Fibroblast of lung (primary cell): ENCODE data around the gene APAF1. TPM values are rescaled to one million over a fixed set of nuclear protein-coding genes. Genes with fewer than 3 reads are reported as not detected.

ENCODE experiments used
- DNase-seq, 2 donors: peaks; one replicate each; pipeline versions ENCODE4 v3.0.0 to v3.0.0-alpha.2; 2010; ENCODE audit warnings: low read depth in 2 of 2
- H2AFZ ChIP-seq: 2 replicates; pipeline ENCODE4 v1.5.1; 2012; ENCODE audit warnings: low read length, control low read depth, inconsistent platforms
- H3K27ac ChIP-seq: 2 replicates; pipeline ENCODE4 v1.5.1; 2011; ENCODE audit warnings: low read length, control low read depth; ENCODE audit not compliant: insufficient read depth
- H3K27me3 ChIP-seq: 2 replicates; pipeline ENCODE4 v1.5.1; 2011; ENCODE audit warnings: mild to moderate bottlenecking, low read length; ENCODE audit not compliant: control insufficient read depth, insufficient read depth
- H3K36me3 ChIP-seq: 2 replicates; pipeline ENCODE4 v1.5.1; 2011; ENCODE audit warnings: low read length; ENCODE audit not compliant: control insufficient read depth, insufficient read depth
- H3K4me1 ChIP-seq: 2 replicates; pipeline ENCODE4 v1.5.1; 2011; ENCODE audit warnings: low read length; ENCODE audit not compliant: control insufficient read depth, insufficient read depth; ENCODE audit errors: extremely low read depth
- H3K4me2 ChIP-seq: 2 replicates; pipeline ENCODE4 v1.5.1; 2011; ENCODE audit warnings: low read length, control low read depth; ENCODE audit not compliant: insufficient read depth; ENCODE audit errors: extremely low read depth
- H3K4me3 ChIP-seq, 4 experiments: fragments of 200-600 bp in 1 of 4; sonication (generic) in 1 of 4; replicated peaks in 1 of 4; 2 replicates each; pipeline ENCODE4 v1.5.1; 2011 to 2016; ENCODE audit warnings: low read length in 4 of 4, low read depth in 3 of 4, mild to moderate bottlenecking in 3 of 4, control low read depth in 2 of 4, inconsistent platforms in 1 of 4, mixed read lengths in 1 of 4; ENCODE audit not compliant: insufficient read depth in 1 of 4; ENCODE audit errors: control extremely low read depth in 1 of 4
- H3K79me2 ChIP-seq: 2 replicates; pipeline ENCODE4 v1.5.1; 2012; ENCODE audit warnings: mild to moderate bottlenecking, low read length, inconsistent platforms; ENCODE audit not compliant: control insufficient read depth, insufficient read depth
- H3K9ac ChIP-seq: 2 replicates; pipeline ENCODE4 v1.5.1; 2011; ENCODE audit warnings: mild to moderate bottlenecking, low read length, control low read depth; ENCODE audit not compliant: insufficient read depth
- H3K9me3 ChIP-seq: 2 replicates; pipeline ENCODE4 v1.5.1; 2012; ENCODE audit warnings: low read depth, low read length; ENCODE audit not compliant: control insufficient read depth, insufficient read depth
- H4K20me1 ChIP-seq: 2 replicates; pipeline ENCODE4 v1.5.1; 2011; ENCODE audit warnings: low read length; ENCODE audit not compliant: control insufficient read depth, insufficient read depth; ENCODE audit errors: extremely low read depth
- EZH2 ChIP-seq: IDR thresholded peaks from 2 replicates; pipeline ENCODE4 v1.5.1; 2012; ENCODE audit warnings: low read length, control low read depth, mild to moderate bottlenecking; ENCODE audit errors: missing control alignments
- polyA plus RNA-seq, 2 donors: library from polyadenylated mRNA; depleted of rRNA in 1 of 2; stranded (reverse) in 1 of 2; unstranded in 1 of 2; fragments of >200 nt; gene quantifications; 2 replicates each; pipeline ENCODE4 v1.2.1, GENCODE V29; 2011 to 2012; ENCODE audit warnings: missing spikeins in 1 of 2
- total RNA-seq: library from RNA; depleted of rRNA; stranded (reverse); fragments of >200 nt; gene quantifications from 2 replicates; pipeline ENCODE4 v1.2.1, GENCODE V29; 2014
- TF ChIP-seq, protein P1 (sequence below), 2 donors: IDR thresholded peaks in 1 of 2; conservative IDR thresholded peaks in 1 of 2; 1 replicate in 1 of 2; 2 replicates in 1 of 2; pipeline ENCODE4 v1.5.1; 2011 to 2012; ENCODE audit warnings: low read length in 2 of 2, control low read depth in 1 of 2, inconsistent platforms in 1 of 2, low read depth in 1 of 2, mild to moderate bottlenecking in 1 of 2

Gene APAF1
- total and polyA plus RNA-seq, 2 donors (not counting 1 experiment from before 2014, with no cell fraction given): 13.6 to 23.3 TPM

DNA sequence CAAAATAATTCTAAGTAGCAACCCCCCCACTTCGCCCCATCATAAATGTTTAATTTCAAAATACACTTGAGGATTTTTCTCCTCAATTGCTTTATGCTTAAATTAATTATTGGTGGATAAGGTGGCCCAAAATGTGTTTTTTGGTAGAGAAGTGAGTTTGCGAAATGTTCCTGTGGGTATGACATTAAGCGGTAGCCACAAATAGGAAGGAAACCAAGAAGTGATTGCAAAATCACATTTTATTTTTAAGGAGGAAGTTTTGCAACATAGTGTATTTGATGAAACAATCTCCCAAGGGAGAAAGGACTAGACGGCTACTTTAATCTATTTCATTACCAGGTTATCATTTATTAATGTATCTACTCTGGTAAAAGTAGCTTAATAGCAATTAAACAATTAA lies 26.1 kb upstream of the APAF1 start:
- H3K36me3 ChIP-seq: no peaks in the 10 kb centered on the region
- H3K4me1 ChIP-seq: no peaks in the 10 kb centered on the region
- peak in 1 of 2 donors; percentile 84 for DNase-seq
- no peak for TF ChIP-seq EZH2
- TF ChIP-seq, protein P1, sequence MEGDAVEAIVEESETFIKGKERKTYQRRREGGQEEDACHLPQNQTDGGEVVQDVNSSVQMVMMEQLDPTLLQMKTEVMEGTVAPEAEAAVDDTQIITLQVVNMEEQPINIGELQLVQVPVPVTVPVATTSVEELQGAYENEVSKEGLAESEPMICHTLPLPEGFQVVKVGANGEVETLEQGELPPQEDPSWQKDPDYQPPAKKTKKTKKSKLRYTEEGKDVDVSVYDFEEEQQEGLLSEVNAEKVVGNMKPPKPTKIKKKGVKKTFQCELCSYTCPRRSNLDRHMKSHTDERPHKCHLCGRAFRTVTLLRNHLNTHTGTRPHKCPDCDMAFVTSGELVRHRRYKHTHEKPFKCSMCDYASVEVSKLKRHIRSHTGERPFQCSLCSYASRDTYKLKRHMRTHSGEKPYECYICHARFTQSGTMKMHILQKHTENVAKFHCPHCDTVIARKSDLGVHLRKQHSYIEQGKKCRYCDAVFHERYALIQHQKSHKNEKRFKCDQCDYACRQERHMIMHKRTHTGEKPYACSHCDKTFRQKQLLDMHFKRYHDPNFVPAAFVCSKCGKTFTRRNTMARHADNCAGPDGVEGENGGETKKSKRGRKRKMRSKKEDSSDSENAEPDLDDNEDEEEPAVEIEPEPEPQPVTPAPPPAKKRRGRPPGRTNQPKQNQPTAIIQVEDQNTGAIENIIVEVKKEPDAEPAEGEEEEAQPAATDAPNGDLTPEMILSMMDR (conservative IDR thresholded peaks at IDR 0.05 in 1 of 2, IDR thresholded peaks at IDR 0.05 in 1 of 2; ENCODE audit: low read depth in 1 of 2, low read length in 2 of 2): no peak
- H3K27ac ChIP-seq: no peak overlapping the region
- H3K79me2 ChIP-seq: no peaks in the 10 kb centered on the region
- H3K4me2 ChIP-seq: no peak overlapping the region
- H3K27me3 ChIP-seq: no peaks in the 10 kb centered on the region
- H3K9ac ChIP-seq: no peak overlapping the region
- H4K20me1 ChIP-seq: no peaks in the 10 kb centered on the region
- no peak overlapping the region for H3K4me3 ChIP-seq
- H2AFZ ChIP-seq: no peak overlapping the region
- no peaks in the 10 kb centered on the region for H3K9me3 ChIP-seq

DNA sequence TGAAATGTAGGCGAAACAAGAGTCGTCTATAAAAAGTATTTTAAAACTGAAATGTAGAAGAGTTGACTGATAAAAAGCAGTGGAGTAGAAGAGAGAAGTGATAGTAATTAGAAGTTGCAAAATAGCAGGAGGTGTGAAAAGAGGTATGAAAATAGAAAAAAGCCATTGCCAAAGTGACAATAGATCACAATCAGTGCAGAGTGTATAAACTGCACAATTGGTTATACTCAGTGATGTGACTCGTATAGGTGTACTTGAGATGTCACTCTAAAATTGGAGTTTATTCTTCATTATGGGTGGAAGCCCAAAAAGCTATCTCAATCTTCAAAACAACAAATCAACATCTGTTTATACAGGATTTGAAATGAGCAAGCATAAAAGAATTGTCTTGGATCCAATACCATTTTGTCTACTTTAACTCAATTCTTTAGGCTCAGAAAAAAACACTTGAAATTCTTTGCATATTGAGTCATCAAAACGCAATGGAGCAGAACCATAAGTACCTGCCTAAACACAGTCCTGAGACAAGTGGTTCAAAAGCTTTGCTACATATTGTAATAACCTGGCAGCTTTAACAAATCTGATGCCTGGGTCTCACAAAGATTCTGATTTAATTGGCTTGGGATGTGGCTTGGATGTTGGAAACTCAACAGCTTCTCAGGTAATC lies 9.3 kb upstream of the APAF1 start:
- no peak overlapping the region for H3K27ac ChIP-seq
- H3K4me2 ChIP-seq: no peak overlapping the region
- no peaks in the 10 kb centered on the region for H4K20me1 ChIP-seq
- H3K4me1 ChIP-seq: peaks cover 4% of the 10 kb centered on the region
- peaks cover 55% of the 10 kb centered on the region for H3K79me2 ChIP-seq
- H3K9me3 ChIP-seq: no peaks in the 10 kb centered on the region
- H3K9ac ChIP-seq: no peak overlapping the region
- H3K36me3 ChIP-seq: peaks cover 2% of the 10 kb centered on the region
- TF ChIP-seq EZH2: no peak
- TF ChIP-seq, protein P1 (conservative IDR thresholded peaks at IDR 0.05 in 1 of 2, IDR thresholded peaks at IDR 0.05 in 1 of 2; ENCODE audit: low read depth in 1 of 2, low read length in 2 of 2): no peak
- no peaks in the 10 kb centered on the region for H3K27me3 ChIP-seq
- DNase-seq: peak; percentile 47 to 89
- no peak overlapping the region for H3K4me3 ChIP-seq
- H2AFZ ChIP-seq: no peak overlapping the region

DNA sequence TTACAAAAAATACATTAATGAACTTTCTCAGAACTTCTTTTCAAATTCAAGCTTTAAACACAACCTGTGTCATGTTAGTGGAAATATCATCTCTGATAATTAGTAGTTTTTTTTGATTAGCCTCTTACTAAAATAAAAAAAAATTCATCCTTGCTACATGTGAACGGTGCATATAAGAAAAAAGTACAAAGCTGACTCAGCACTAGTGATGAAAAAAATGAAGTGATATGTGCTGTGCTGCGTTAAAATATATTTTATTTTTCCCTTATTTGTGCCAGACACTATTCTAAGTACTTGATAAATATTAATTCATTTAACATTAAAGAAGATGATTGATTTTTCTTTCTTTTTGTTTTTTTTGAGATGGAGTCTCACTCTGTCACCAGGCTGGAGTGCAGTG lies 8.0 kb upstream of the APAF1 start:
- no peaks in the 10 kb centered on the region for H3K9me3 ChIP-seq
- H4K20me1 ChIP-seq: no peaks in the 10 kb centered on the region
- no peak overlapping the region for H3K27ac ChIP-seq
- H3K4me2 ChIP-seq: no peak overlapping the region
- H3K4me3 ChIP-seq: no peak overlapping the region
- H3K79me2 ChIP-seq: peaks cover 68% of the 10 kb centered on the region
- H2AFZ ChIP-seq: no peak overlapping the region
- no peak for DNase-seq
- H3K4me1 ChIP-seq: peaks cover 4% of the 10 kb centered on the region
- TF ChIP-seq EZH2: no peak
- TF ChIP-seq, protein P1 (conservative IDR thresholded peaks at IDR 0.05 in 1 of 2, IDR thresholded peaks at IDR 0.05 in 1 of 2; ENCODE audit: low read depth in 1 of 2, low read length in 2 of 2): no peak
- no peak overlapping the region for H3K9ac ChIP-seq
- H3K27me3 ChIP-seq: no peaks in the 10 kb centered on the region
- H3K36me3 ChIP-seq: peaks cover 2% of the 10 kb centered on the region
